Measurements from ENCODE around the gene ZFYVE28.

The ZFYVE28 gene

DNA sequence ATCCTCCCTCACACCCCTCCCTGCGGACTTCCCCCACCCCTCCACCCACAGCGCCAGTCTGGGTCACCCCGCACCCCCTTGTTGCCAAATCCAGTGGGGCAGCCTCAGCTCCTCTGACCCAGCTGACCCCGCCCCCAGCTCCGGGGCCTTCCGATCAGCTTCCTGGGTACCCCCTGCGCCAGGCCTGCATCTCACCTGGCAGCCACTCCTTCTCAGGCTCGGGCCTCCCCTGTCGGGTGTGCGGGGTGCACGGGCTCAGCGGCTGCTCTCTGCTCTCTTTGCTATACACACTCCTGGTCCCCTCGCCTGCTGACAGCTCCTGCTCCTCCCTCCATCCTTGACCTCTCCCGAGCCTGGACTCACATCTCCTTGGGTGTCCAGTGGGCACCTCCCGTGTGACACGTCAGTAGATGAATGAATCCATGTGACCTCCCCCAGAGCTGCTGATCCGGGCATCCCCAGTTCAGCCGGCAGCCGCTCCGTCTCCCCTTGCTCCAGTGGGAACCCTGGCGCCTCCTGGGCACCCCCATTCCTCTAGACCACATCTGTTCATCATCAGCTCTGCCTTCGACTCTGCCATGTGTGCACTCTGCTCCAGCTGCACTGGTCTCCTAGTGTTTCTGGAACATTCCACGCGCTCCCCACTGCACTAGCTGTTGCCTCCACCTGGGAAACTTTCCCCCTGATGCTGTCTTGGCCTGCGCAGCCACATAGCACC, 10.2 kb upstream of the ZFYVE28 start:
- no peak for DNase-seq (ENCODE audit: low spot score)

DNA sequence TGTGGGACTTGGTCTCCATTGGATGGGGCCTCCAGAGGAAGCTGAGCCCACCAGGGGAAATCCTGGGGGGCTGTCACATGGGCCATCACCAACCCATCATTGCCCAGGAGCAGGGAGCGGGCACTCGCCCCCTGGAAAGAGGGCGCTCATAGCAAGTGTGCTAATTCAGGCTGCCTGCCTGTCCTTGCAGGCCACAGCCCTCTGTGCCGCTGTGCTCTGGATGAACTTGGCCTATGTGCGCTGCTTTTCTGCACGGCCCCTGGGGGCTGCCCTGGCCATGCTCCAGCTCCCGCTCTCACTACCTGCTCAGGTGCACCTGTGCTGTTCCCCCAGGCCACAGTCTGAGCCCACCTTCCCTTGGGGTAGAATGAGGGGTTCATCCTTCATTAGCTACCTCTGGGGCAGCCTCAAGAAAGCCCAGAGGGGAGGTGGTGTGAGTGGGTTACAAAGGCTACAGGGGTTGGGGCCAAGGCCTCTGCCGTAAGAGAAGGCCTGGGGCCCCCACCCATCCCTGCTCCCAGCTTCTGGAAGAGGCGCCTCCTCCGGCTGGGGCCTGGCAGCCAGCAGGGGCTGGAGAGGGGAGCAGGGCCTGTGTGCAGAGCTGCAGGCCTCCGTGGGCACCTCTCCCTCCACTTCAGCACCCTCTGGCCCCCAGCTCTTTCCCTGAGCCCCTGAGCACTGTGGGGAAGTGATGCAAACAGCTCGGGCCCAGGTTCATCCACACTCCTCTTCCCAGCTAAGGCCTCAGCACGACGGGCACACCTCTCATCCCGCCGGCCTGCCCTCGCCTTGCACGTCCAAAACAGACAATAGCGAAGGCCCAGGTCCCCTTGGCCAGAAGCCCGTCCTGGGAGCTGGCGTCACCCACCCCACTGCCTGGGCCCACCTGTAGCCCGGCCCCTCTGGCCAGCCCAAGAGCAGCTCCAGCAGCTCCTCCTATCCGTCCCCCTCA, 9.2 kb upstream of the ZFYVE28 start:
- DNase-seq (ENCODE audit: low spot score), result no peak

DNA sequence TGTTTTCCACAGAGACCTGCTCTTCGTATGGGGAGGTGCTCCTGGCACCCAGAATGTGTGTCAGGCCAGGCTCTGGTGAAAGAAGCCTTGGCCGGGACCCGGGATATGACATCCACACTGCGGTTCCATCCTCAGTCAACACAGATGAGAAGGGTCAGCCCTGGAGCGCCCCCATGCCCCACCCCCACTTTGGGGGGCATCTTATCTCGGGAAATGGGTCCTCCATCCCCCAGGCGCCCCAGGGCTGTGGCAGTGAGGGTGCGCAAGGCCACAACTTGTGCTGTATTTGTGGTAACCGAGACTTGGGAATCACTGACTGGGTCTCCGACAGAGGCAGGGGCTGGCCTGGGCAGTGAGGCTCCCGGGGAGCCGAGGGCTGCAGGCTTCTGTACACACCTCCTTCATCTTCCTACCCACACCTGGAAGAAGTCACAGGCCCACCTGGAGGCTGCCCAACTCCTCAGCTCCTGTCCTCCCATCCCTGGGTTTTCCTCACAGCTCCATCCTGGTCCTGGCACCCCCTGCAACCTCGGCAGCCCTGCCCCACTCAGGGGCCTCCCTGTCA, 8.3 kb upstream of the ZFYVE28 start:
- no peak for DNase-seq (ENCODE audit: low spot score)

DNA sequence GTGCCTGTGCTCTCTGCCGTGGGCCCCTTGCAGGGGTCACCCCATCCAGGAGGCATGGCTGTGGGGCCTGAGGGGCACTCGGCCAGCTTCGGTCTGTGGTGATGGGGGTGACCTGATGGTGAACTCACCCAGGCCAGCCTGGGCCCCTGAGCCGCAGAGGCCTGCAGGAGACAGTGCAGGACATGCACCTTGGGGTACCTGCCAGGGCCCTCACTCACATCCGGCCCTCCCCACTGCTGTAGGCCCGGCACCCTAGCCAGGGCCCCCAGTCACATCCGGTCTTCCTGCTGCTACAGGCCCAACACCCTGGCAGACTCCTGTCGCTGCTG, 7.6 kb upstream of the ZFYVE28 start:
- no peak for DNase-seq (ENCODE audit: low spot score)

DNA sequence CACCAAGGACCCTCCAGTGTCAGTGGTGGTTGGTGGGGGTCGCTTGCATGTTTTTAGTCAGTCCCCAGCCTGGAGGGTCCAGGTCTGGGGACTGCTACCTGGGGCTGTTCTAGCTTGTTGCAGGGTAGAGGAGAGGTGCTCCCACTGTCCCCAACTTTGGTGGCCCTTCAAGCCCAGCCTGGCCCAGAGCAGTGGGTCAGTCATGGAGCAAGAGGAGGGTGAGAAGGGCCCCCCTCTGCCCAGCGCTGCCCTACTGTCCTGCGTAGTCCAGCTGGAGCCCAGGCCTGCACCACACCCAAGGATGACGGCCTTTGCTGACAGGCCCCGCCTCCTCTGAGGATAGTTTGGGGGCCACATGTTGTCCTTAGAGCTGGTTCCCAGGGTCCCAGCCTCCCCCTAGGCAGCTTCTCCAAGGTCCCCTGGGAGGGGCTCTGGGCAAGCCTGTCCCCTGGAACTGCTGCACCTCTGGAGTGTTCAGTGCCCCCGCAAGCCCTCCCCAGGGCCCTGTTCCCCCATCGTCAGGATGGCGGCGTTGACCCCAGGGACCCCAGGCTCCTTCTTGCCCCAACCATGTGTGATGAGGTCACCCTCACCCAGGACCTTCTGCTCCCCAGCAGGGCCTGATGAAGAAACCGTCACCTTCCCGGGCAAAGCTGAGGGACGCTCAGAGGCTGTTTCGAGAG, 7.1 kb upstream of the ZFYVE28 start:
- no peak for DNase-seq (ENCODE audit: low spot score)

DNA sequence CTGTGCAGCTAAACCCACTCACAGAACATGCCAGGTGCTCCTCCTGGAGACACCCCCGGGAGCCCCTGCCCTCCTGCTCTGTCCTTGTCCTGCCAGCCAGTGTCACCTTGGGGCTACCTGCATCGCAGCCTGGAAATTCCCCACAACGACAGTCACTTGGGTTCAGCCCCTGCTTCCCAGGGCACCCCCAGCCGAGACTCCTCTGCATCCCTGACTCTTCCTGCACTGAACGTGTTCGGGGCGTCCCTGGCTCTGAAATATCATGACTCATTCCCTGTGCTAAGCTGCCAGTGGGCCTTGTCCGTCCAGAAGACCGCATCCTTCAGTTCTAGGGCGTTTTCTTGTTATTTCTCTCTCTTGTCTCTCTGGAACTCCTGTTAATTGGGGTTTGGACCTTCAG, 6.1 kb upstream of the ZFYVE28 start:
- DNase-seq (ENCODE audit: low spot score), result no peak

DNA sequence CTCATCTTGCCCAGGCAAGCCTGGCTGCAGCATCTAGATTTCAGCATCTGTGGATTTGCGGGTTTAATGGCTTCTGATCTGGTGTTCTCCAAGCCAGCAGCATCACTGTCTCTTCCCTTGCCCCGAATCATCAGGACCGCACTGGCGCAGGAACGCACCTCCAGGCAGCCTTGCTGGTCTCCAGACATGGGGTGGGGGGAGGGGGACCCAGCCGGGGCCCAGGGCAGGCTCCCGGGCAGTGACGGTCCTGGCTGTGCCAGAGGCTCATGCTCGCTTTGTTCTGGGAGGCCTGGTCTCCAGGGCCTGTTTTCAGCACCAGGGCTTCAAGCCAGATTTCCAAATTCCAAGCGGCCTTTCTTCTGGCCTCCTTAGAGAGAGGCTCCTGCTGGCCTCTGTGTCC, 5.2 kb upstream of the ZFYVE28 start:
- DNase-seq (ENCODE audit: low spot score), result no peak

DNA sequence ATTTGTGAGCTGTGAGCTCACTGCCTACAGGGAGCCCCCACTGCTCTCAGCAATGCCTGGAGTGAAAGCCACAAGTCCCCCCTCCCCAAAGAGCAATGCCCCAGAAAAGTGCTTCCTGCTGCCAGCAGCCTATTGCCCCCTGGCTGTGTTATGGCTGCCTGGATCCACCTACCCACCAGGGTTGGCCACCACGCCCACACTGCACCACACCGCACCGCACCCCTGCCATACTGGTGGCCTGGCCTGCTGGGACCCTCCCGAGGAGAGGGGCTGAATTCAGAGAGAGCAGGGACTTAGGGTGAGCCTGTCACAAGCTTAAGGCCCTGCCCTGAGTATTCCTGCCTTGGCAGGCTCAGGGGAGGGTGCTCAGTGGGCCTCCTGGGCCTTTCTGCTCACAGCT, 4.6 kb upstream of the ZFYVE28 start:
- no peak for DNase-seq (ENCODE audit: low spot score)

DNA sequence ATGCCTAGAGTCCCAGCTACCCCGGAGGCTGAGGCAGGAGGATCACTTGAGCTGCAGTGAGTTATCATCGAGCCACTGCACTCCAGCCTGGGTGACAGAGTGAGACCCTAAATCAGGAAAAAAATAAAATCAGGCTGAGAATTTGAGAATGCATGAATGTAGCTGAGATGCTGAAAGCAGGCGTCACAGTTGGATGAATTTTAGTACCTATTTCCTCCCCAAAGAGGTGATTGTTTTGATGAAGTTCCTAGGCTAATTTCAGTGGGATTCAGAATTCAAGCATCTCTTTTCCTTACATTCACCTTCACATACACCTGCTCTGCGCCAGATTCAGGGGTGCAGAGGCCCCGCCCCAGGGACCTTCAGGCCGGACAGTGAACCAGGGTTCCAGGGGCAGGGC, 3.5 kb upstream of the ZFYVE28 start:
- no peak for DNase-seq (ENCODE audit: low spot score)

DNA sequence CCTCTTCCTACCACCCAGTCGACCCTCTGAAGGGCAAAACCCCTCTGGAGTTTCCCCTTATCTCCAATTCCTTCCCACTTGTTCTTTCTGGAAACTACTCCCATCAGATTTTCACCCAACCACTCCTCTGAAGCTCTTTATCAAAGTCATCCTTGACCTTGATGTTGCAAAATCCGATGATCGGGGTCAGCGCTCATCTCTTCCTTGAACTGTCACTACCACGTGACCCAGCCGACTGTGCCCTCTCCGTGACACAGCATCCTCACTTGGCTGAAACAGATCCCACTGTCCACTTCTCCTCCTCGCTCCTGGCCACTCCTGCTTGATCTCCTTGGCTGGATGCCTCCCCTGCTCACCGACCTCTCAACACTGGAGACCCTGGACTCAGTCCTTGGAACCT, 1.4 kb upstream of the ZFYVE28 start:
- DNase-seq (ENCODE audit: low spot score), result no peak

DNA sequence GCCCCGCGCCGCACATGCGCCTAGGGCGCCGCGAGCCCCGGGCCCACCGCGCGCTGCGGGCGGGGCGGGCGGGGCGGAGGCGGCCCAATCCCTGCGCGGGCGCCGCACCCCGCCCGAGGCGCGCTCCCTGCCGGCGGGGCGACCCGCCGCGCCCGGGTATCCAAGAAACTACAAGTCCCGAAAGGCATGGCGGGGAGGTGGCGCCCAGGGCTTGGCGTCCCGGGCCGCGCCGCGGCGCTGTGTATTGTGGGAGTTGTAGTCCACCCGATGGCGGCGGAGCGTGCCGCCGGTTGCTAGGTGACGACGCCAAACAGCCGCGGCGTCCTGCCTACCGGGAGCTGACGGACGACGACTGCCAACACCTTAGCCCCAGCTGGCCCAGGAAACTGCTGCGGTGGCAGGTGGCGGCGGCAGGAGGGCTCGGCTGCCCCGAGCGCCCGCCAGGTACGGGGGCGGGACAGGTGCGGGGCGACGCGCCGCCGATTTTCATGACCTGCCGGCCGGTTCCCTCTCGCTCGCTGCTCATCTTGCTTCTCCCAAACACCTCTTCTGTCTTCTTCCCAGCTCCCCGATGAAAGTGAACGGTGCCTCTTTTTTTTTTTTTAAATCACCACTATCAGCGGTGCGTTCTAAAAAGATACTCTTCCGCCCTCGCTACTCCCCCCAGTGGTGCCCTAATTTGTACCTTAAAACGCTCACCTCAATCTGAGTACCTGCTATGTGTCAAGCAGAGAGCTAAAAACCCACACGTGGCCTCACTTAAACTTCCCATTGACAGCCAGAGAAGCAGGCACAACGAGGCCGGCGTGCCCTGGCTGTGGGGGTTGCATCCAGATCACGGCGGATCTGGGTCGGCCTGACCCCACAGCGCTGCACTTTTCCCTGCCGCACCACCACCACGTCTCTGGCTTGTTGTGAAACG, 466 bp upstream of the ZFYVE28 start, which contains the start of gene CFAP99:
Gene CFAP99 (plus strand): TSS at position 306 of the 922 bp plus-strand sequence.
- DNase-seq (ENCODE audit: low spot score), result peak; percentile 93

DNA sequence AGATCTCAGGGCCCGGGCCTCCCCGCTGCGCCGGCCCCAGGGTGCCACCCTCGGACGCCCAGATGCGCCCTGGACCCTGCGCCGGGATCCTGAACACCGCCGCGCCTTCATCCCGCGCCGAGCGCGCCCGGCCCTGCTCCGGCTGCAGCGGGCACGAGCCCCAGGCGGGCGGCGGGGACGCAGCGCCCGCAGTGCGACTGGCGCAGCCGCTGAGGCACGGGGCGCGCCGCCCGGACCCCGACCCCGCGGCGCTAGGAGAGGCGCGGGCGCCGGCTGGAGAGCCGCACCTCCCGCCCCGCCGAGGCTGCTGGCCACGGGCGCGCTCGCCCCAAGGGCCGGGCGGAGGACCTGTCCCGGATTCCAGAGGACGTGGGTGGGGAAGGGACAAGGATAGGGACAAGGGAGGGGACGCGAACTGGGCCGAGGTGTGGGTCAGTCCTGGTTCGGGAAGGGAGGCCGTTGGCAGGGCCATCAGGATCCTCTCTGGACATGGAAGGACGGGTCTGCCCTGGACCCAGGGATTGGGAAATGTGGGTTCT, 1.1 kb downstream of the ZFYVE28 start:
- no peak for DNase-seq (ENCODE audit: low spot score)

DNA sequence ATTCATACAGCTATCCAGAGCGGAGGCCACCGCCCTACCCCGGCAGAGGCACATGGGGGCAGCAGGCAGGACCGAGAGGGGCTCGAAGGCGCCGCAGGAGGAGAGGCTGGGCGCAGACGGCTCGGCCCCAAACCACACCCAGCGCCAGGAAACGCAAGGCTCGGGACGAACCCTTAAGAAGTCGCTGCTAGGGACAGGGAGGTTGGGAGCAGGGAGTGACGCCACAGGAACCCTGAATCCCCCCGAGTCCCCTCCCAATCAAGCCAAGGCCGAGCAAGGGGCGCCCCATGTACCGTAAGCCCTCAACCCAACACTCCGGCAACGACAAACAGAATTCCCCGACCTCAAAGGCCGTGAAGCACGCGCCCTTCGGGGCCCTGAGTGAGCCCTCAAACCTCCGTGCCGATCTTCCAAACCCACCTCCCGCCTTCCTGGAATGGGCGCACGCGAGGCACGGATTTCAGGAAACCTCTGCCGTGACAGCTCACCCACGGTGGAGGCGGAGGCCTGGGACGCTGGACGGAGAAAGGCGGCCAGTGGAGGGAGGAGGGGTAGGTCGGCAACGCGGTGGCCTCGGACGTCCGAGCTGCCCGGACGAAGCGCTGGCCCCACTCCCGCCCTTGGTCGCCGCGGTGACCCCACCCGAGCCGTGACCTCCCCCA, 1.8 kb downstream of the ZFYVE28 start:
- DNase-seq (ENCODE audit: low spot score), result no peak

DNA sequence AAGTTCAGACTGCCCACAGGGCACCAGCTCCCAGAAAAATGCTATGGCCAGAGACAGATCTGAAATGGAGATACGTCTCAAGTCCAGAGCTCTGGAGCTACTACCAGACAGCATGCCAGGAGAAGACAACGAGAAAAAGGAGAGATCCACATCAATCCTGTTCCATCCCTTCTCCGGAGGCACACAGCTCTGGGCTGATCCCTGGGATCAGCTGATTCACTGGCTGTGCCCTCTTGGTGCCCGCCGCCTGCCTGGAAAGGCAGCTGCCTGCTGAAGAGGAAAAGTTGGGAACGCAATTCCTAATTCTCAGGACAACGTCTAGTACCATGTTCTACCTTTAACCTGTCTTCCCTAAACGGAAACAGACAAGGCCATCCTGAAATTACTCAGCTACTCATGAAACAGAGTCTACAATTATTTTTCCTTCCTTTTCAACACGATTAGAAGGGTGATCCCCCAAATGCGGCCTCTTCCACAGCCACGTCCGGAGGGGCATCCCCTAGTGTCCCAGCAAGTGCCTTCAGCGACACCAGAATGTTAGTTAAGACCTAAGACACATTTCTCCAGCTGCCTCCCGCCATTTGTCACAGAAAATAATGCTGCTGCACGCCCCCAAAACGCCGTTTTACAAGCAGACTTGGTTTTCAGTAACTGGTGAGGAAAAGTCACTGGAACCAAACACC, 2.4 kb downstream of the ZFYVE28 start:
- no peak for DNase-seq (ENCODE audit: low spot score)

DNA sequence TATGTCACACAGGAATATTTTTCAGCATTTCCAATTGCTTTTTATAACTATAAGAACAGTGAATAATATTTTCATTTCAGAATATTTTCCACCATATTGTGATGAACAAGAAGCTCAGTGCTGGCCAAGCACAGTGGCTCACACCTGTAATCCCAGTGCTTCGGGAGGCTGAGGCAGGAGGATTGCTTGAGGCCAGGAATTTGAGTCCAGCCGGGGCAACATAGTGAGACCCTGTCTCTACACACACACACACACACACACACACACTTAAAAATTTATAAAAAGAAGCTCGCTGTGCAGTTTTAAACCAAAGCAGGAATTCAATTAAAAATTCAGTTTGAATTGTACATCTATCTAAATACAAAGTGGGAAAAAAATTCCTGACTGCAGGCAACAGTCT, 3.2 kb downstream of the ZFYVE28 start:
- no peak for DNase-seq (ENCODE audit: low spot score)

DNA sequence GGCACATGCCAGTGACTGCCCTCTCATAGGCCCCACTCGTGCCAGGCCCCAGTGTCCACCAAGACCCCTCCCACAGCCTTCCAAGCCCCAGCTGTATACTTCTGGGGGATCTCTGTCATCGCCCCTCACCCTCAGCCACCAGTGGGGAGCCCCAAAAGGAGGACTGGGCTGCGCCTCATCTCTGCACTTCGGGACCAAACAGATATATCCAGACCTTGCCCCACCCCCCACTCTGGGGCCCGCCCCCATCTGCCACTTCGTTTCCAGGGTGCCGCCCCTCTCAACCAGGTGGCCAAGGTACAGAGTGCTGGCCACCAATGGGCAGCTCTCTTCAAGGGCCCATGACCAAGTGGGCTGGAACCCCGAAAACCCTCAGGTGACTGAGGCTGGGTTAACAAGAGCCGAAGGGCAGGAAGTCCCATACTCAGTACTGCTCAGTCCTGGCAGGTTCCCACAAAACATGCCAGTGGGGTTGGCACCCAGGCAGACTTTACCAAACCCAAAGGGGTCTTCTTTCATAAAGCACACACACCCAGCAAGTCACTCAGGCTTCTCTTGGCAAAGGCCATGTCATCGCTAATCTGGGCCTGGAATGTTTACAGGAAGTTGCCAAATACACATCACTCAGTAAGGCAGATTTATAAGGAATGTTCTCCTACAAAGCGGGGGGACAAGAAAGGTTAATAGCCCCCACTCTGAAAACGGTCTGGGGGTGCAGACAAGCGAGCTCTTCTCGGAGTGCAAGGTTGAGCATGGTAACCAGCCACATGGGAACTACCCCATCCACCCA, 4.4 kb downstream of the ZFYVE28 start:
- no peak for DNase-seq (ENCODE audit: low spot score)

DNA sequence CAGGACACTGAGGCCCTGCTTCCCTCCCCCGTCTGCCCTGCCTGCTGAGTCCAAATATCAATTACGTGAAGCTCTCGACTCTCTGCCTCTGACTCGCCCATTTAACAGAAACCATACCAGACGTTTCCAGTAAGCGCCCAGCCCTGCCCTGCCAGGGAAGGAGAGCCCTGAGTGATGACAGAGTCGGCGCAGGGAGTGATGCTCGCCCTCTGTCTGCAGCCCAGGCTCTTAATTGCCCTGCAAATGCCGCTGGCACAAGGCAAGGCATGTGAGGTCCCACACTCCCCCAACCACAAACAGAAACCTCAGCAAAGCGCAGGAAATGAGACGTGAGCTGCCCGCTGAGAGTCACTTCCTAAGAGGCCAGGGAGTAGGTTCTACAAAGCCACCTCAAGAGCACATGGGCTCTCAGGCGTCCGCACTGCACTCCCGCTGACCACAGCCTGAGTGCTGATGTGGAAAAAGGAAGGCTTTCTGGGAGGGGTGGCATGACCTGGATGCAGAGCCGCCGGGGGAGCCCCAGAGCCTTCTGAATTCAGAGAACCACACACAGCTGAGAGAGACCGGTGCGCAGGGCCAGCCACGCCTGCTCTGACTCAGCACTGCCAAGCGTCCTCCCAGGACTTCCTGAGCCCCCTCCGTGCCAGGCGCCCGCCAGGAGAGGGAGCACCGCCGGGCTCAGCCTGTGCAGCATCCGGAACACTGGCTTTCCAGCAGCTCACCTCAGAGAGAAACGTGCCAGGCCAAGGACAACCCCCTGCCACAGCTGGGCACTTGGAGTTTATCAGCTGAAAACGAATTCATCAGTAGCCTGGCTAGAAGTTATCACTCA, 5.3 kb downstream of the ZFYVE28 start:
- peak; percentile 69 for DNase-seq (ENCODE audit: low spot score)

DNA sequence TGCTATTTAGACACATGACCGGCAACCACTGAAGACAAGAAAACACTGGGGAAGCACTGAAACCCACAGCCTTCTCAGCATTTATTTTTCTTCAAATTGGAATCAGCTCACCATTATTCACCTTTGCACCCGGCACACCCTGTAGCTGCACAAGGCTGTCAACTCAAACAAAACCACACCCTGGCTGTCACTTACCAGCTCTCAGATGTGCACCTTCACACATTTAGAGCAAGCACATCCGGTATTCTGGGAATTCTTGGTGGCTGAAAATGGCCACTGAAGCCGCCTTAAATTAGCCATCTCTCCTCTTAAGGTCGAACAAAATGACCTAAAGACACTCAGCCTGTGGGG, 5.9 kb downstream of the ZFYVE28 start:
- DNase-seq (ENCODE audit: low spot score), result no peak
